ENCODE data around the gene SYNDIG1. TPM values are rescaled to one million over a fixed set of nuclear protein-coding genes. Genes with fewer than 3 reads are reported as not detected.

SYNDIG1 gene
- total RNA-seq, 4 donors from 2014 or later: not detected

DNA sequence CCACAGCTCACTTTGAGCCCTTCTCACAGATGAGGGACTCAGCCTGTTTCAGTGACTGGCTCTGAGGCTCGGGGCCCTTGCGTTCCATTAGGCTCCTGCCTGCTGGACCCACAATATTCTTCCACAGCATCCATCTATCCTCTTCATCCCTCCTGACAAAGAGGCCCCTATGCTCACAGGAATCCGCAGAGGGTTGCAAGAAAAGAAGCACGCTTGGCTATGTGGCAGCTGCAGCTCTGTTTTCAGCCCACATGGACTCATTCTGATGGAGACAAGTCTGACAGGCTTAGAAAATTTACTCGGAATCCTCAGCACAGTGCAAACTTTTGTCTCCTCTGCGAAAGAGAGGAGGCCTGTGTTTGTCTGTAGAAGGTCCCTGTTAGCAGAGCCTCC, 207.5 kb downstream of the SYNDIG1 start:
- no peaks in the 10 kb centered on the region for H3K27me3 ChIP-seq
- WGBS, 2 donors: 63 to 80% methylated on average over 2 to 4 of the region's 6 CpGs
- H3K4me3 ChIP-seq: no peak overlapping the region
- H3K4me1 ChIP-seq: no peaks in the 10 kb centered on the region
- intact Hi-C loops (cut with DNase I): no loop called here
- no peaks in the 10 kb centered on the region for H3K9me3 ChIP-seq
- no peak for TF ChIP-seq POLR2A (IDR thresholded peaks at IDR 0.05)
- TF ChIP-seq, protein P1, sequence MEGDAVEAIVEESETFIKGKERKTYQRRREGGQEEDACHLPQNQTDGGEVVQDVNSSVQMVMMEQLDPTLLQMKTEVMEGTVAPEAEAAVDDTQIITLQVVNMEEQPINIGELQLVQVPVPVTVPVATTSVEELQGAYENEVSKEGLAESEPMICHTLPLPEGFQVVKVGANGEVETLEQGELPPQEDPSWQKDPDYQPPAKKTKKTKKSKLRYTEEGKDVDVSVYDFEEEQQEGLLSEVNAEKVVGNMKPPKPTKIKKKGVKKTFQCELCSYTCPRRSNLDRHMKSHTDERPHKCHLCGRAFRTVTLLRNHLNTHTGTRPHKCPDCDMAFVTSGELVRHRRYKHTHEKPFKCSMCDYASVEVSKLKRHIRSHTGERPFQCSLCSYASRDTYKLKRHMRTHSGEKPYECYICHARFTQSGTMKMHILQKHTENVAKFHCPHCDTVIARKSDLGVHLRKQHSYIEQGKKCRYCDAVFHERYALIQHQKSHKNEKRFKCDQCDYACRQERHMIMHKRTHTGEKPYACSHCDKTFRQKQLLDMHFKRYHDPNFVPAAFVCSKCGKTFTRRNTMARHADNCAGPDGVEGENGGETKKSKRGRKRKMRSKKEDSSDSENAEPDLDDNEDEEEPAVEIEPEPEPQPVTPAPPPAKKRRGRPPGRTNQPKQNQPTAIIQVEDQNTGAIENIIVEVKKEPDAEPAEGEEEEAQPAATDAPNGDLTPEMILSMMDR (IDR thresholded peaks at IDR 0.05): no peak
- no peak overlapping the region for H3K27ac ChIP-seq
- H3K36me3 ChIP-seq: no peaks in the 10 kb centered on the region
- no peak for DNase-seq

DNA sequence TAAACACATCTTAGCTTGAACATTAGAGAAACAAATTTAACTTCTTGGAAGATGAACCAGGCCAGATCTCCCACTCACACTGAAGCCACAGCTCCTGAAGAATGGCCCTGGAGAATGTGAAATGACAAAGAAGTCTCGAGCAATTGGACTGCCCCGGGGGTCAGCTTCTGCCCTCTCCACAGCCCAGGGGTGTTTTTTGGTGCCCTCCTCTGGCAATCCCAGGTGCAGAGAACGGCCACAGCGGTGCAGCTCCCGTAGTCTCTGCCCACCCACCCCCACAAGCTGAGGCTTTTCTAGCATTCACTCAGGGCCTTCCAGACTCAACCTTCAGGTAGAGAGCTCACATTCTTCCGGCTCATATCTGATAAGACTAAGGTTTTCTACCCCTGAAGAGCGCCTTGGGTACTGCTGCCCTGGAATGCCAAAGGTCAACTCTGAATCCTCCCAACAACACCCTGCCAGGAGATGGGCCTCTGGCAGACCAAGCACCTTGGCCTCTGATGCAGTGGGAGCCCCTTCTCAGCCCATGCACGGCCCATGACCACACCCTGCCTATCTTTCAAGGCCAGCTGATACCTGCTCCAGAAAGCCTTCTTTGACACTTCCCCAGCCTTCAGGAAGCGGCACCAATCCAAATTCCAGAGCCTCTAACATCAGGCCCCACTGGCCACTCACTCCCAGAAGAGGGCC, 208.3 kb downstream of the SYNDIG1 start:
- Histone ChIP-seq H3K9me3 (no peaks in the 10 kb centered on the region), H3K36me3 (no peaks in the 10 kb centered on the region), H3K4me1 (no peaks in the 10 kb centered on the region), H3K4me3 (no peak overlapping the region), H3K27ac (no peak overlapping the region), H3K27me3 (no peaks in the 10 kb centered on the region)
- TF ChIP-seq POLR2A (IDR thresholded peaks at IDR 0.05): no peak
- DNase-seq: no peak
- intact Hi-C loops (cut with DNase I): no loop called here
- WGBS, 2 donors: 60 to 70% methylated on average over 6 of the region's 9 CpGs

DNA sequence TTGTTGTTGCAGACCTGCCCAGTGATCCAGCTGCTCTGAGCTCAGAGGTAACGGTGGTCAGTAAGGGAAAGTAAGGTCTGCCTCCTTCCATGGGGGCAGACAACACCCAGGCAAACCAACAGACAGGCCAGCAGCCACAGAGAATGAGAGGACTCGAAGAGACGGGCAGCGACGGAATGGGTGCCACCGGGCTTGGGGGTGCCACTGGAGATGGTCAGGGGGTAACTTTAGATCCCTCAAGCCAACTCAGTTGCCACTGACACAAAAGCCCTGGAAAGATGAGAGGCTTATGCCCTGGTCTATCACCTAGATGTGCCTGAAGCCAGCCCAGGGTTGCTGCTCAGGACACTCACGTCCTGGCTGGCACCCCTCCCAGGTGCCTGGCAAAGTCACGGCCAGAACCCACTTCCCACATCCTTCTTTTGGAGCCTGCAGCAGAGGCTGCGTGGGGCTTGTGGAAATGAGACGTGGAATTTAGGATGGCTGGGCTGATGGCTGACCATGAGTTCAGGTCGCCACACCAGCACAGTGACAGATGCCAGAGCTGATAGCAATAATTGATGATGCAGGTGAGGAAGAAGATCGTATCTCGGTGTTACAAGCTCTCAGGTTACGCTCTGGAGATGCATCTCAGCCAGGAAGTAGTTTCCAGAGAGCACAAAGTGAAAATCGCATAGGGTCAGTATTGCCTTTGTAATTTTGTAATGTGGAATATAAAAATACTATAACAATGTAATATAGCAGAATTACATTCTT, 209.1 kb downstream of the SYNDIG1 start:
- no peaks in the 10 kb centered on the region for H3K9me3 ChIP-seq
- intact Hi-C loops (cut with DNase I): no loop called here
- no peaks in the 10 kb centered on the region for H3K4me1 ChIP-seq
- TF ChIP-seq POLR2A (IDR thresholded peaks at IDR 0.05): no peak
- TF ChIP-seq, protein P1 (IDR thresholded peaks at IDR 0.05): no peak
- no peak overlapping the region for H3K27ac ChIP-seq
- no peaks in the 10 kb centered on the region for H3K36me3 ChIP-seq
- no peaks in the 10 kb centered on the region for H3K27me3 ChIP-seq
- no peak overlapping the region for H3K4me3 ChIP-seq
- 77 to 83% methylated on average over 12 to 14 of the region's 15 CpGs for WGBS, 2 donors
- DNase-seq: no peak

DNA sequence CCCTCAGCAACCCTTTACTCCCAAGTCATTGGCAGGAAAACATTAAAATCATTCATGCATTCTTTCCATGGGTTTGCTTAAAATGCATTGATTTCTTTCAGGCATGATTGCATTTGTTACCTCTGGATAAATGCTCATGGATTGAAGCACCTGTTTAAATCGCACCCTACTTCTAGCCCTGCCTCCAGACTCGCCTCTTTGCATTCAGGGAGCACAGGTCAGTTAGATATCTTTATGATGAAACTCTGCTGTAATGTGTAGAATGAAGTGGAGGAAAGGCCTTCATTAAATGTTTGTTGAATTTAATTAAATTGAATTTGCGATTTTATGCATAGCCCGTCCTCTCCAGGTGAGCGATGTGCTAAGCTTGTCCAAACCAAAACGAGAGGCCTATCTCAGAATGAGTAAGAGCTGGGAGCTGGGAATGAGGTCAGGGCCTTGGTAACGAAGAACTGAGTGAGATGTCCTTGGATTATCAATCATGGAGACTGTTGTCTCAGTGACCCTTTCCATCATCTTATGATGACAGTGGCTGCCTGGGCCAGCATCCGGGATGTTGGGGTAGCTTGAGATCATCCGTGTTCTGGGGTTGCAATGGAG, 210.1 kb downstream of the SYNDIG1 start:
- TF ChIP-seq POLR2A (IDR thresholded peaks at IDR 0.05): no peak
- TF ChIP-seq, protein P1 (IDR thresholded peaks at IDR 0.05): no peak
- no peak overlapping the region for H3K4me3 ChIP-seq
- no peaks in the 10 kb centered on the region for H3K9me3 ChIP-seq
- DNase-seq: no peak
- no peaks in the 10 kb centered on the region for H3K4me1 ChIP-seq
- no peaks in the 10 kb centered on the region for H3K36me3 ChIP-seq
- no peaks in the 10 kb centered on the region for H3K27me3 ChIP-seq
- WGBS, 2 donors: 80 to 85% methylated on average over 7 of the region's 9 CpGs
- intact Hi-C loops (cut with DNase I): no loop called here
- no peak overlapping the region for H3K27ac ChIP-seq

DNA sequence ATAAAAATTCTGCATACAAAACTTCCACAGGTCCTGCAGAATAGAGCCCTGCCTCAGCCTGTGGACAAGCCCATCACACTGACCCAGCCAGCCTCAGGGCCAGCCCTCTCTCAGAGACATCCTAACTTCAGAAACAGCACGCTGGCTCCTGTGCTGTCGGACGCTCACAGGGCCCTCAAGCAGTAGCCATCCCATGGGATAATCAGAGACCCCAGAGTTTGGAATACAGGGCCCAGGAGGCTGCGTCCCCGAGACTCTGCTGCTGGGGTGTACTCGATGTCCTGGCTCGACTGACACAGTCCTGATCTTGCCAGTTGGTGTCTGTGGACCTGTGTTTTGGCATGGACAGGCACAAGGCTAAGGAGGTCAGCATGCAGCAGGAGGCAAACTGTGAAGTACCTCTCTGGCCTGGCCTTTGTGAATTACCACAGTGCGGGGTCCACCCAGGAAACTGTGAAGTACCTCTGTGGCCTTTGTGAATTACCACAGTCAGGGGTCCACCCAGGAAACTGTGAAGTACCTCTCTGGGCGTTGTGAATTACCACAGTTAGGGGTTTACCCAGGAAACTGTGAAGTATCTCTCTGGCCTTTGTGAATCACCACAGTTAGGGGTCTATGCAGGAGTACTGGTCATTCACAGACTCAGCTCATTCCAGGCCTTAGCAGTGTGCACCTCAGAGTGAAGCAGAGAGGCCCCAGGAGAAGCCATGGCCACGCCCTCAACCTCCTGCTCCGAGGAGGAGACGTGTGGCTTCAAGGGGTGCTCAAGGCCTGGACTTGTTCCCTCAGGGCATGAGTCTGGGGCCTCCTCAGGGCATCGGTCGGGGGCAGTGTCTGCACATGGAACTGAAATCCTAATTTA, 212.4 kb downstream of the SYNDIG1 start:
- intact Hi-C loops (cut with DNase I): no loop called here
- WGBS, 2 donors: 79 to 89% methylated on average over 5 to 9 of the region's 14 CpGs
- DNase-seq: no peak

More for the DNA sequence above, 212.4 kb downstream of the SYNDIG1 start:
- Histone ChIP-seq H3K4me1 (no peaks in the 10 kb centered on the region), H3K27me3 (no peaks in the 10 kb centered on the region), H3K4me3 (no peak overlapping the region), H3K36me3 (no peaks in the 10 kb centered on the region), H3K27ac (no peak overlapping the region), H3K9me3 (no peaks in the 10 kb centered on the region)
- TF ChIP-seq POLR2A (IDR thresholded peaks at IDR 0.05): no peak
- TF ChIP-seq, protein P1 (IDR thresholded peaks at IDR 0.05): no peak
